ENCODE data around the gene CHRNE. TPM values are rescaled to one million over a fixed set of nuclear protein-coding genes. Genes with fewer than 3 reads are reported as not detected.

Gene CHRNE
- total RNA-seq, 2 experiments from 2014 or later = 3.2 to 3.7 TPM

DNA sequence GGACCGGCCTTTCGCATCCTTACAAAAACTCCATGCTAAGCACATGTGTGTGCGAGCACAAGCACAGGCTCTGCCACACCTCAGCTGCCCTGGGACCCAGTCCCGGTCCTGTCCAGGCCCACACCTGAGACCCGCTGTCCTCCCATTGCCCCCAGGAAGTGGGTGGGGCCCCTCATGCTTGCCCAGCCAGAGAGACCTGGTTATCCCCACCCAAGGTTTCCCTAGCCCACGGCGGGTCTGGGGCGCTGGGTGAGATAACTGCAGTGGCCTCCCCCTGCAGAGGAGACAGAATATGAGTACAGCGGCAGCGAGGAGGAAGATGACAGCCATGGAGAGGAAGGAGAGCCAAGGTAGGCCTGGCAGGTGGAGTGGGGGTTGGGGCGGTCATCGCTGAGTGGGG, 16.1 kb downstream of the CHRNE start:
- Histone ChIP-seq H3K27ac (ENCODE audit: low read depth in 1 of 2, low read length in 2 of 2) (no peak overlapping the region), H3K4me3 (ENCODE audit: low read length) (no peak overlapping the region), H3K4me1 (ENCODE audit: insufficient read depth, low read length) (peaks cover 4% of the 10 kb centered on the region), H3K36me3 (ENCODE audit: insufficient read depth, low read length) (peaks cover 65% of the 10 kb centered on the region), H3K9me3 (ENCODE audit: control insufficient read depth in 1 of 2, insufficient read depth in 1 of 2, low read length in 2 of 2) (no peaks in the 10 kb centered on the region), H3K27me3 (ENCODE audit: control insufficient read depth in 1 of 2, insufficient read depth in 2 of 2, low read length in 2 of 2) (no peaks in the 10 kb centered on the region)
- DNase-seq (no peak), ATAC-seq (ENCODE audit: poor library complexity) (no peak)
- peaks cover 5% of the 10 kb centered on the region for H3K4me1 Mint-ChIP-seq (ENCODE audit: low read depth)
- ChIA-PET CTCF (no interaction called here), POLR2A (no interaction called here)
- no peaks in the 10 kb centered on the region for H3K9me3 Mint-ChIP-seq
- TF ChIP-seq, protein P1, sequence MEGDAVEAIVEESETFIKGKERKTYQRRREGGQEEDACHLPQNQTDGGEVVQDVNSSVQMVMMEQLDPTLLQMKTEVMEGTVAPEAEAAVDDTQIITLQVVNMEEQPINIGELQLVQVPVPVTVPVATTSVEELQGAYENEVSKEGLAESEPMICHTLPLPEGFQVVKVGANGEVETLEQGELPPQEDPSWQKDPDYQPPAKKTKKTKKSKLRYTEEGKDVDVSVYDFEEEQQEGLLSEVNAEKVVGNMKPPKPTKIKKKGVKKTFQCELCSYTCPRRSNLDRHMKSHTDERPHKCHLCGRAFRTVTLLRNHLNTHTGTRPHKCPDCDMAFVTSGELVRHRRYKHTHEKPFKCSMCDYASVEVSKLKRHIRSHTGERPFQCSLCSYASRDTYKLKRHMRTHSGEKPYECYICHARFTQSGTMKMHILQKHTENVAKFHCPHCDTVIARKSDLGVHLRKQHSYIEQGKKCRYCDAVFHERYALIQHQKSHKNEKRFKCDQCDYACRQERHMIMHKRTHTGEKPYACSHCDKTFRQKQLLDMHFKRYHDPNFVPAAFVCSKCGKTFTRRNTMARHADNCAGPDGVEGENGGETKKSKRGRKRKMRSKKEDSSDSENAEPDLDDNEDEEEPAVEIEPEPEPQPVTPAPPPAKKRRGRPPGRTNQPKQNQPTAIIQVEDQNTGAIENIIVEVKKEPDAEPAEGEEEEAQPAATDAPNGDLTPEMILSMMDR (IDR thresholded peaks at IDR 0.05) = no peak
- no peak overlapping the region for H3K4me3 Mint-ChIP-seq
- H3K27me3 Mint-ChIP-seq = no peaks in the 10 kb centered on the region
- intact Hi-C loops (cut with DNase I, micrococcal nuclease) = loop anchor here in 1 of 2 experiments (5.0 kb wide), 2 partner anchors 260 to 320 kb away; no protein-coding TSS in a partner anchor
- H3K36me3 Mint-ChIP-seq (ENCODE audit: low read depth) = peaks cover 73% of the 10 kb centered on the region
- H3K27ac Mint-ChIP-seq = no peak overlapping the region

DNA sequence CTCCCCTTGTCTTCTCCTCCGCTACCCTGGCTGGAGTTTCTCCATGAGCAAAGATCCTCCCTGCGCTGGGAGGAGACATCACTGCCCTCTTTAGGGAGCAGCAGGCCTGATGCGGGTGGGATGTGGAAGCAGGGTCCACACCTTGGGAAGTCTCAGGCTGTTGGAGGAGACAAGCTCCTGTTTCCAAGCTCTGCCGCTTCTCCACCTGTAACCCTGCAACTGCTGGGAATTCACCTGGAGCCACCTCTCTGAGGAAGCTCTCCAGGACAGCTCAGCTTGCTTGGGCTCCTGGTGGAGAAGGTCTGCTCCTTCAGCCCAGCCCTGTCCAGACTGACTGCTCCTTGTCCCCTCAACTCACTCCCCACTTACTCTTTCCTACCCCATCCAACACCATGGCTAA, 18.4 kb downstream of the CHRNE start:
- ChIA-PET CTCF (interaction anchor here (1.5 kb wide), 1 partner anchor 175 kb away, joined by 3 read pairs; the partner anchor contains the start of gene ARRB2), POLR2A (interaction anchor here (2.1 kb wide), 1 partner anchor 174 kb away, joined by 7 read pairs; the partner anchor contains the start of gene ARRB2)
- Mint-ChIP-seq H3K4me3 (no peak overlapping the region), H3K36me3 (ENCODE audit: low read depth) (peaks cover 73% of the 10 kb centered on the region), H3K9me3 (no peaks in the 10 kb centered on the region), H3K27ac (no peak overlapping the region), H3K27me3 (no peaks in the 10 kb centered on the region), H3K4me1 (ENCODE audit: low read depth) (peaks cover 5% of the 10 kb centered on the region)
- no peaks in the 10 kb centered on the region for H3K27me3 ChIP-seq (ENCODE audit: control insufficient read depth in 1 of 2, insufficient read depth in 2 of 2, low read length in 2 of 2)
- no peak for ATAC-seq (ENCODE audit: poor library complexity)
- no peaks in the 10 kb centered on the region for H3K9me3 ChIP-seq (ENCODE audit: control insufficient read depth in 1 of 2, insufficient read depth in 1 of 2, low read length in 2 of 2)
- TF ChIP-seq, protein P1 (IDR thresholded peaks at IDR 0.05) = no peak
- H3K4me3 ChIP-seq (ENCODE audit: low read length) = no peak overlapping the region
- H3K27ac ChIP-seq (ENCODE audit: low read depth in 1 of 2, low read length in 2 of 2) = no peak overlapping the region
- intact Hi-C loops (cut with DNase I, micrococcal nuclease) = loop anchor here in 1 of 2 experiments (5.0 kb wide), 2 partner anchors 47 to 77 kb away; partner anchors contain the start of gene PLD2
- H3K36me3 ChIP-seq (ENCODE audit: insufficient read depth, low read length) = peaks cover 55% of the 10 kb centered on the region
- peaks cover 5% of the 10 kb centered on the region for H3K4me1 ChIP-seq (ENCODE audit: insufficient read depth, low read length)
- DNase-seq = no peak

DNA sequence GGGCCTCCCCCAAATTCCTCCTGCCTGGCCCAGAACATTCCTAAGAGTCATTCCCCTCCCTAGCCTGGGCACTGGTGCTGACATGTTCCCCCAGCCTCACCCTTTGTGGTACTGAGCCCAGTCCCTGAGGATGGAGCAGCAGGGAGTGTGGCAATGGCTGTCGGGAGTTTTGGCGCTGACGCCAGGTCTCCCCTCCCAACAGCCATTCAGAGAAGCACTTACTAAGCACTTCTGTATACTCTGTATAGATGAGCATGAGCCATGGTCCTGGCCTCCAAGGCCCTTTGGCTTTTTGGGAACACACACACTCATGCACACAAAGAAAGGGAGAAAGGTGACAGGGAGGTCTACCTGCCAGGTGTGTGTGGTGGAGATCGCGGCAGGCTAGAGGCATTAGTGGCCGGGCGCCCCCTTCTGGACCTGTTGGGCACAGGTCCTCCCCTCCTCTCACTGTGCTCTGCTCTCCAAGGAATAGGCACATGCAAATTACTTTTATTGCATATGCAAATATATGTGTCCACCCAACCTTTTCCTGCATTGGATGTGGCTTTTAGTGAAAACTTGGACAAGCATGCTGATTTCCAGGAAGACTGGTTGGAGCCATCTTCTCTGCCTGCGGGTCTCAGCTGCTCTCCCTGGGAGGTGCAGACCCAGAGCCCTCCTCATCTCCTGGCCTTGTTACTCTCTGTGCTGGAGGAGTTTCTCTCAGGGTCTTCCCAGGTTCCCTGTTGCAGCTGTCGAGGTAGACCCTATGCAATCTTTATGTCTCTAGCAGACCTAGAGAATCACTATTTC, 20.9 kb downstream of the CHRNE start:
- peak; percentile 59 to 83 (median 69) for DNase-seq
- Histone ChIP-seq H3K27ac (ENCODE audit: low read depth in 1 of 2, low read length in 2 of 2) (no peak overlapping the region), H3K9me3 (ENCODE audit: control insufficient read depth in 1 of 2, insufficient read depth in 1 of 2, low read length in 2 of 2) (no peaks in the 10 kb centered on the region), H3K4me3 (ENCODE audit: low read length) (no peak overlapping the region), H3K27me3 (ENCODE audit: control insufficient read depth in 1 of 2, insufficient read depth in 2 of 2, low read length in 2 of 2) (no peaks in the 10 kb centered on the region), H3K36me3 (ENCODE audit: insufficient read depth, low read length) (peaks cover 53% of the 10 kb centered on the region), H3K4me1 (ENCODE audit: insufficient read depth, low read length) (peaks cover 2% of the 10 kb centered on the region)
- intact Hi-C loops (cut with DNase I, micrococcal nuclease) = loop anchor here (1.0 to 5.0 kb wide), 5 partner anchors 45 to 172 kb away; partner anchors contain the start of genes ARRB2 (in 2 of the 2), MED11 (in 2 of the 2), PLD2 (in 1 of the 2) and VMO1 (in 1 of the 2)
- ChIA-PET CTCF (interaction anchor here (0.6 to 4.2 kb wide), 4 partner anchors 69 to 173 kb away, joined by 3 to 16 read pairs (median 10); partner anchors contain the start of genes ARRB2 and MED11), POLR2A (interaction anchor here (0.7 kb wide), 1 partner anchor 172 kb away, joined by 4 read pairs; the partner anchor contains the start of gene ARRB2)
- TF ChIP-seq, protein P1 (IDR thresholded peaks at IDR 0.05) = peak; percentile 90
- no peaks in the 10 kb centered on the region for H3K4me1 Mint-ChIP-seq (ENCODE audit: low read depth)
- H3K27me3 Mint-ChIP-seq = no peaks in the 10 kb centered on the region
- H3K4me3 Mint-ChIP-seq = no peak overlapping the region
- H3K27ac Mint-ChIP-seq = no peak overlapping the region
- peaks cover 71% of the 10 kb centered on the region for H3K36me3 Mint-ChIP-seq (ENCODE audit: low read depth)
- H3K9me3 Mint-ChIP-seq = no peaks in the 10 kb centered on the region
- peak; percentile 97 for ATAC-seq (ENCODE audit: poor library complexity)
